ENCODE measurements around the gene RFFL.
A peak's percentile ranks its signal among the peaks of the same experiment; 100 is the strongest.
"Not testable (repeated sequence)": the region's sequence is repeated elsewhere in the genome, so short reads cannot be mapped to it uniquely, and the experiment has no call there.

Gene RFFL, protein sequence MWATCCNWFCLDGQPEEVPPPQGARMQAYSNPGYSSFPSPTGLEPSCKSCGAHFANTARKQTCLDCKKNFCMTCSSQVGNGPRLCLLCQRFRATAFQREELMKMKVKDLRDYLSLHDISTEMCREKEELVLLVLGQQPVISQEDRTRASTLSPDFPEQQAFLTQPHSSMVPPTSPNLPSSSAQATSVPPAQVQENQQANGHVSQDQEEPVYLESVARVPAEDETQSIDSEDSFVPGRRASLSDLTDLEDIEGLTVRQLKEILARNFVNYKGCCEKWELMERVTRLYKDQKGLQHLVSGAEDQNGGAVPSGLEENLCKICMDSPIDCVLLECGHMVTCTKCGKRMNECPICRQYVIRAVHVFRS
- 15.4 to 48.0 (median 28.7) reads per million in 18 experiments for total RNA-seq

DNA sequence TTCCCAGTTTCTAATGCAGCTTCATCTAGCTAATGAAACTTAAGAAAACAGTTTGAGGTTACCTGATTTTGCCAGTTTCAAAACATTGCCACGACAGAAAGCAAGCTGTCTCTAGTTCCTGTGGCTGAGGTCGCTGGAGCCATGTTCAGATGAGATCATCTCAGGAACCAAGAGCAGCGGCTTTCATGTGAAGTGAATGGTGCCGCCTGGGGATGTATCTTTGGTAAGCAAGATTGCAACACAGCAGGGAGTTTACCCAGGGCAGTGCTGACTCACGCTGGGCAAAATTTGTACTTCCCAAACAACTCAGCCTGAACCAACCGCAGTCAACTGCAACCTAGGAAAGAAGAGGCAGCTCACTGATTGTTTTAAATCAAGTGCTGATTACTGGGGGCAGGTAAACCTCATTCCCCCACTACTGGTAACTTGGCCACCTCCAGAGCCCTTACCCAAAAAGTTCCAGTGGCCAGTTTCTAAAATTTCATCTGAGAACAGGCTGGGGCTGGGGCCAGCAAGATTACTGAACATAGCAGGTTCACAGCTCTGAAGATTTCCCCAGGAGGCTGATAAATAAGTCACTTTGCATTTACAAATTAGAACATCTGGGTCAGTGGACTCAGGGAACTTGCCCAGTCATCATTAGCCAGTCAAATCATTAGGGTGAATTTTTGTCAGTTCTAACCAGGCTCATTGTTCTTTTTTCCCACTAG lies at the start of gene RFFL:
RFFL (minus strand) TSS at position 194 of the 710 bp plus-strand sequence. CDS start 37,154 bp downstream, outside the sequence.
- peak; percentile 97 to 98 for DNase-seq

DNA sequence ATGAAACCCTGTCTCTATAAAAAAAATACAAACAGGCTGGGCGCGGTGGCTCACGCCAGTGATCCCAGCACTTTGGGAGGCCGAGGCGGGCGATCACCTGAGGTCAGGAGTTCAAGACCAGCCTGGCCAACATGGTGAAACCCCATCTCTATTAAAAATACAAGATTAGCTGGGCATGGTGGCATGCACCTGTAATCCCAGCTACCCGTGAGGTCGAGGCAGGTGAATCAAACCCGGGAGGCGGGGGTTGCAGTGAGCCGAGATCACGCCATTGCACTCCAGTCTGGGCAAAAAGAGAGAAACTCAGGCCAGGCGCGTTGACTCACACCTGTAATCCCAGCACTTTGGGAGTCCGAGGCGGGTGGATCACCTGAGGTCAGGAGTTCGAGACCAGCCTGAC lies 47.3 kb upstream of the RFFL start:
- not testable (repeated sequence) for DNase-seq

DNA sequence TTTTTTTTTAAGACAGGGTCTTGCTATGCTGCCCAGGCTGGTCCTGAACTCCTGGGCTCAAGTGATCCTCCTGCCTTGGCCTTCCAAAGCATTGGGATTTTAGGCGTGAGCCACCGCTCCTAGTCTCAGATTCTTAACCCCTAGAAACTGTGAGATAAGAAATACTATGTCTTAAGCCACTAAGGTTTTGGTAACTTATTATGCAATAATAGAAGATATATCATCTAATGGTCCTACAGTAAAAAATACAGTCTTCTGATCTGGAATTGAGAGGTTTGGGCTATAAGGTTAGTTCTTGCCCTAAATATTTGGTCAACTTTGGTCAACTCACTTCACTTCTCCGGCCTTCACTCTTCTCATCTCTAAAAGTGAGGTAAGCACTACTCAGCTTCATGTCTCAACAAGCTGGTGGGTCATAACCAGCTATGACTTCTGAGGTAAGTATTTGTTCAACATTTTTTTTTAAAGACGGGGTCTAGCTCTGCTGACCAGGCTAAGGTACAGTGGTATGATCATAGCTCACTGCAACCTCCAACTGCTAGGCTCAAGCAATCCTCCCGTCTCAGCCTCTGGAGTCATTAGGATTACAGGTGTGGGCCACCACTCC lies 41.4 kb upstream of the RFFL start:
- DNase-seq: no peak

DNA sequence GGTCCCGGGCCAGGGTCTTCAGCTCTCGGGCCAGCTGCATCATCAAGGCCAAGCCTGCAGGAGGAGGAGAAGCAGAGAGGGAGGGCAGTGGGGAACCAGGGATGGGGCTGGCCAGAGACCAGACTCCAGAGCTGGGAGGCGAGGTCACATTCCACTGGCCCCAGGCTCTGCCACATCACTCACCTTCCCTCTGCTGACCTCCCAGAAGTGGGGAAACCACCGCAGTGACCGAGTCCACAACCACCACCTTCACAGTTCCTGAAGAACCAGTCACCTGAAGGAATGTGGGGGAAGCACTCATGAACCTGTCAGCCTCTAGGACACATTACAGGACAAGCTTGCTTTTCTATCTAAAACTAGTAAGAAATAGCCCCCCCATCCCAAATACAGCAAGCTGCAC lies 39.8 kb upstream of the RFFL start:
- DNase-seq: no peak

DNA sequence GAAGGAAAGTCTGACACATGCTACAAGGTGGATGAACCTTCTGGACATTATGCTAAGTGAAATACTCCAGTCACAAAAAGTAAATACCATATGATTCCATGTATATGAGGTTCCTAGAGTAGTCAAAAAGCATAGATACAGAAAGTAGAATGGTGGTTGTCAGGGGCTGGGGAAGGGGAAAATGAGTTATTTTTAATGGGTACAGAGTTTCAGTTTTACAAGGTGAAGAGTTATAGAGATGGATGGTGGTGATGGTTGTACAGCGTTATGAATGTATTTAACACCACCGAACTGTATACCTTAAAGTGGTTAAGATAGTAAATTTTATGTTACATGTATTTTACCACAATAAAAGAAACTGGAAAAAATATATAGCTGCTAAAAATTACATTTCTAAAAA lies 38.2 kb upstream of the RFFL start:
- no peak for DNase-seq

DNA sequence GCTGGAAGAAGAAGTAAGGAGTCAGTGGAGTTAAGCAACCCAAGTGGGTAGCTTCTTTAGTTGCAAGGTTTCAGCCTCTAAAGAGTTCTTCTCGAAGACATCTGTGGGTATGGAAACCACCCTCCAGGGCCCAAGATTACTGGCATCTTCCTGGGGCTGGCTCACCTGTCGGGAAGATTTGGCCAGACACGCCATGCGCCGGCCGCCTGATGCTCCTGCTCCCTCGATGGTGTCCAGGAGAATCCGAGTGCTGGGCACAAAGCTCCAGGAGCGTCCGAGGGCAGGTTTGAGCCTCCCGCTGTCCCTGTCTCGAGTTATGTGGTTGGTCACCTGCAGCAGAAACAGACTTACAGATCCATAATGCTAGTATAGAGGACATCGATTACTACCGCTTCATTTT lies 37.5 kb upstream of the RFFL start:
- no peak for DNase-seq

DNA sequence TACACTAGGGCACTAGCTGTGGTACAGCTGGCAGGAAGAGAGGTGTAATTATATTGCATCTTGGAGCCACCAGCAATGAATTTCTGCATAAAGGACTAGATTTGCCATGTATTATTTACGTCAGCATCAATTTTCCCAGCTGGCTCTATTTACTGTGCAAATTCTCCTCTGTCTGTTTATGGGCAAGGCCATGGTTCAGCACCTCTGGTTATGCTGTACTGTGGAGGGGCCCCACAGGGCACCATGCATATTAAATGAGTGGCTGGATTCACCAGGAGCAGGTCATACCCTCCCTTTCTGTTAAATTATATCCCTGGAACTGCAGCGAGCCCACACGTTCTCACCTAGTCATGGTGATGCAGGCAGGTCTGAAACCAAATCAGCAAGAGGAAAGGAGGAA lies 36.4 kb upstream of the RFFL start:
- DNase-seq: no peak

DNA sequence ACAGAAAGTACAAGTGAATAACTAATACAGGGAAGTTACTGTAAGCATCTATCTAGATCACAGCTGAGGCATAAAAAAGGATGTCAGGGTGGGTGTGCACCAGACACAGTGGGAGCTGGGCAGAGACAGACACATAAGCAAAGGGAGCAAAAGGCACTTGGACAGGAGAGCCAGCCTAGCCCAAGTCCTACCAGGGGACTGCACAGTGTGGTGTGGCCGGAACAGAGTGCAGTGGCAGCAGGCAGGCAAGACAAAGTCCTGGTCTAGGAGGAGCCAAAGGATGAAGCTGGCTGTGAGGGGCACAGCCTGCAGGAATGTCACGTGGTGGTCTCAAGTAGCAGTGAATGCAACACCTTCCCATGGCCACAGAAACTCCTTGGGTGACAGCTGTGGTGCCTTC lies 34.3 kb upstream of the RFFL start:
- peak in 1 of 2 donors; percentile 11 for DNase-seq

DNA sequence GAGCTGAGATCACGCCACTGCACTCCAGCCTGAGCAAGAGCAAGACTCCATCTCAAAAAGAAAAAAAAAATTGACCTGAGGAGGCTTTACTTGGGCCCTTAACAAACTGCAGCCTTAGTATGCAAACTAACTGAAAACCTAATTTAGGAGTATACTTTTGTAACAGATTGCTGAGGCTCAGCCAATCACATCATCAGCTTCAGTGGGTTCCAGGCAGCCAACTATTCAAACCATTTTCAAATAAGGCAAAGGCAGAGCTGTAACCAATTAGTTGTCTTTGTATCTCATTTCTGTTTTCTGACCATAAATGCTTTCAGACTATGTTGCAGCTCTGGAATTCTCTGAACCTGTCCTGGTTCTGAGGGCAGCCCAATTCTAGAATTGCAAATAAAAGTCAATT lies 32.2 kb upstream of the RFFL start:
- no peak for DNase-seq

DNA sequence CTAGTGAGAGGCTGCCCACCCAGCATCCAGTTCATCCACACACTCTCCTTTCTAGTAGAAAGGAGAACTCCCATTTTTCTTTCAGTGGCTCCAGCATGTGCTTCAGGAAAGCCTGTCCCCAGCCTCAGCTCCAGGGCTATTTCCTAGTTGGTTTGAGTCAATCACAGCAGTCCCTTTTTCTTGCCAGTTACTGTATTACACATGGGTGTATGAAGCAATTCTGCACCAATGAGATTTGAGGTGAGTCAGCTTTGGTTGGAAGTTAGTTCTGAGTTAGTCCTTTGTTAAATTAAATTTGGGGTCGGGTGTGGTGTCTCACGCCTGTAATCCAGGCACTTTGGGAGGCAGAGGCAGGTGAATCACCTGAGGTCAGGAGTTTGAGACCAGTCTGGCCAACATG lies 31.4 kb upstream of the RFFL start:
- DNase-seq: peak; percentile 41 to 66

DNA sequence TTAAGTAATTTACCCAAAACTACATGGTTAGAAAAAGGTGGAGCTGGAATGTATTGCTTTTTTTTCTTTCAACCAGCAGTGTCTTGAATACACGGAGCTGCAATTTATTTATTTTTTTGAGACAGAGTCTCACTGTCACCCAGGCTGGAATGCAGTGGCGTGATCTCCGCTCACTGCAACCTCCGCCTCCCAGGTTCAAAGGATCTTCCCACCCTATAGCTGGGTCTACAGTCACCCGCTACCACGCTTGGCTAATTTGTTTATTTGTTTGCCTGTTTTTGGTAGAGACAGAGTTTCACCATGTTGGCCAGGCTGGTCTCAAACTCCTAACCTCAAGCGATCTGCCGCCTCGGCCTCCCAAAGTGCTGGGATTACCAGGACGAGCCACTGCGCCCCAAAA lies 27.2 kb upstream of the RFFL start:
- not testable (repeated sequence) for DNase-seq

DNA sequence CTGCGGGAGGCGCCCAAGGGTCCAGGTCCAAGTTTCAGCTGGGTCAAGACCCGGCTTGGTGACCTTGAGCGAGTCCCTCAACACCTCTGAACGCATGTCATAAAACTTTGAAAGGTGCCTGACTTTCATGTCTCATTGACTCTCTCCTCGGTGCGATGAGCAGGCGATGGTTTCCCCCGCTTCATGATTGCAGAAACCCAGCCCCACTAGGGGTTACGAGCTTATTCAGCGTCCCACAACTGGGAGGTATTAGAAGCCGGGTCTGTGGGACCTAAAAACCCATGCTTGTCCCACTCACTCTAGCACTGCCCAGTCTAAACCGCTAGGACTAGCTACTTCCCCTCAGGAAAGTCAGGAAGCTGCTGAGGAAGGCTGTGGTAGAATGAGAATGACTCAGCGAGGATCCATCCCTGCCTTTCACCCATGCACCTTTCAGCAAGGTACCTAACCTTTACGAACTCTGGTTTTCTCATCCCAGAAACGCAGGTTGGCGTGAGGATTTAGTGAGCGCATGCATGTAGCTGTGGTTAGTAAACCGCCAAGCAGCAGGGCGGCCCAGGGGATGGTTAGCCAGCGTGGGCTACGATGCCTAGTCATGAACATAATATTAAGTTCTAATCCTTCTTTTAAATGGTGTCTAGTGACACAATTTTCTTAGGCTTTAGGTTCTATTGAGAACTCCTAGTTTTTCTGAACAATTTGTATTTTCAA lies 26.2 kb upstream of the RFFL start:
- DNase-seq: peak; percentile 62 to 73

DNA sequence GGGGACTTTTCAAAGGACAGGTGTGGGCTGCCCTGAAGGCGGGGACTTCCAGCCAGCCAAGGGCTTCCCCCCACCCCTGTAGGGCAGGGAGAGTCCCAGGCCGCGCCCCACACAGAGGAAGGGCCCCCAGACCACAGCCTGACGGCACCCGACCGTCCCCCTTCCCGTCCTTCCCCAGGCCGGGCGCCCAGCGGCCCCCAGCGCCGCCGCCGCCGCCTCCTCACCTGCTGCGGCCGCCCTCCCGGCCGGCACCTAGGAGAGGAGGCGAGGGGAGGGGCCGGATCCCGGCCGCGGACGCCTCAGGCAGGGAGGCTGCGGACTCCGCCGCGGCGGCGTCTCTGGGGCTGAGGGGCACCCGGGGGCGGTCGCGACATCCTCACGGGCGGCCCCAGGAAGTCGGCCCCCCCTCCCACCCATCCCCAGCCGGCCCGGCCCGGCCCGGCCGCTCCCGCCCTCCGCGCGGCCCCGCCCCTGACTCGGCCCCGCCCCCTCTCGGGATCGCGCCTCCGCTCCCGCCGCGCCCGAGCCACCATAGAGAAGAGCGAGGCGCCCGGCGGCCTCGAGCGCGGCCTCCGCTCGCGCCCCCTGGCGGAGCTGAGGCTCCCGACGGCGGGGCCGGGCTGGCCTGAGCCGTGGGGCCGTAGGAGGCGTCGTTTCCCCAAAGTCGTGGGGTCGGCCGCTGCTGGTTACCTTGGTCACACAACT lies 25.5 kb upstream of the RFFL start:
- peak; percentile 86 to 92 for DNase-seq

DNA sequence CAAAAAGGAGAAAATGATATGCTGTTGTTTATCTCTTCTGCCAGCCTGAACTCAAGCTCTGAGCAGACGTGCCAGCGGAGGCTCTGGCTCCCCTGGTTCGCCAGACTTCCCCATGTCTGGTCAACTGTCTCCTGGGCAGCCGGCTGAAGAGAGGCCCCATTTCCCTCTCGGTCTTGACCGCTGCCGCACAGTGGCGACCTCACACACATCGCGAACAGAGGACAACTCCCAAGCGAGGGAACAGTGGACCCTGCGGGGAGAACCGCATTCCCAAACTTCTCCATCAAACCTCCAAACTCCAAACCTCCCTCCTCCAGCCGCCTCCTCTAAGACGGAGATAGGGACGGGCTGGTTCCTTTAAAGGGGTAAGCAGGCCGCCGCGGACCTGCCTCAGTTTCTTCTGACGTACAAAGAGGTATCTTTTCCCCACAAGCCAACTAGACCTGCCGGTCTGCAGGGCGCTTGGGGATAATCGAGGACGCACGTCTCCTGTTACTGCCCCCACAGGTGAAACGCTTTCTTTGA lies 24.9 kb upstream of the RFFL start:
- DNase-seq: peak; percentile 48 to 61

DNA sequence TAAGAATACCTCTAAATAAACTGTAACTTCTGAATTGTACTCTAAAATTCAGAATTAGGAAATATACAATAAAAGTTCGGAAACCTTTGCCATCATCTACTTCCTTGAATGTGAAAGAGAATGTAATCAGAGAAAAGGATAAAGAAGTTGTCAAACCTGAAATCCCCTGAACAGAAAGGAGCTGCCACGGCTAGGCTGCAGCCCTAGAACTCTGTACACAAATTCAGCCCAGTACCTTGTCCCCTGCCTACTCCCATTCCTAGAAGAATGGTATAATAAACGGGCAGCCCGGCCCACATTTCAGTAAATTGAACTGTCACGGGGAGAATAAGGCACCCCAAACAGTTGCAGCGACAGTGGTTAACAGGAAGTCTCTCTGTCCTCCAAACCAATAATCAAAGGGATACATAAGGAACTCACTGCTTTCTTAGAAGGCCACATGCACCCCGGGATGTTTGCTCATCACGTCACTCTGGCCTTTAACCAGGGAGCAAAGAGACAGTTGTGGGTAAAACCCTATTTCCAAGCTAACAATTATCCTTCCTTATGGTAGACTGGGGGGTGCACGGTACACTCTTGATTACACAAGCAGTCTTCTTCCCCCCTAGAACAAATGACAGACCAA lies 24.3 kb upstream of the RFFL start:
- peak; percentile 64 to 68 for DNase-seq

DNA sequence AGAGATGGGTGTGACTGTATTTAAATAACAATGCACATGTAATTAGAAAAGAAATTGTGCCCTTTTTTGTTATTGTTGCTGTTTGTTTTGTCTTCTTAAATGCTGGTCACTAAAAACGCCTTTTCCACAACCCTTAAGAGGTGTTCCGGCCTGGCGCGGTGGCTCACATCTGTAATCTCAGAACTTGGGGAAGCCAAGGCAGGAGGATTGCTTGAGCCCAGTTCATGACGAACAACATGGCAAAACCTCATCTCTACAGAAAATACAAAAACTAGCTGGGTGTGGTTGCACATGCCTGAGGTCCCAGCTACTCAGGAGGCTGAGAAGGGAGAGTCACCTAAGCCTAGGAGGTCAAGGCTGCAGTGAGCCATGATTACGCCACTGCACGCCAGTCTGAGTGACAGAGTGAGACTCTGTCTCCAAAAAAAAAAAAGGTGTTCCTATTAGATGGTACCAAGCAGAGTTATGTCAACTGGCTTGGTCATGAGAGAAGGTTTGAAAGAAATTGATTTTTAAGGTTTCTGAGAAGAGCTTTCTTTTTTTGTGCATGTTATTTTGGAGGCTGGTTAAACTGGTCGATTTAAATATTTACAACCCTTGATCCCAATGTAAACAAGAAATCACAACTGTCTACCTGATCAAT lies 23.5 kb upstream of the RFFL start:
- no peak for DNase-seq

DNA sequence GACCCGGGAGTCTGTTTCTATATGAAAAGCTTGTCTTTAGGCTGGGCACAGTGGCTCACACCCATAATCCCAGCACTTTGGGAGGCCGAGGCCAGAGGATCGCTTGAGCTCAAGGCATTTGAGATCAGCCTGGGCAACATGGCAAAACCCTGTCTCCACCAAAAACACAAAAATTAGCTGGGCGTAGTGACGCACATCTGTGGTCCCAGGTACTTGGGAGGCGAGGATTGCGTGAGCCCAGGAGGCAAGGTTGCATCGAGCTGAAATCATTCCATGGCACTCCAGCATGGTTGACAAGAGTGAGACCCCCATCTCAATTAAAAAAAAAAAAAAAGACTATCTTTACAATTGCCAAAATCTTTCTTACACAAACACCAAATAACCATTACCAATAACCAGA lies 22.7 kb upstream of the RFFL start:
- no peak for DNase-seq

DNA sequence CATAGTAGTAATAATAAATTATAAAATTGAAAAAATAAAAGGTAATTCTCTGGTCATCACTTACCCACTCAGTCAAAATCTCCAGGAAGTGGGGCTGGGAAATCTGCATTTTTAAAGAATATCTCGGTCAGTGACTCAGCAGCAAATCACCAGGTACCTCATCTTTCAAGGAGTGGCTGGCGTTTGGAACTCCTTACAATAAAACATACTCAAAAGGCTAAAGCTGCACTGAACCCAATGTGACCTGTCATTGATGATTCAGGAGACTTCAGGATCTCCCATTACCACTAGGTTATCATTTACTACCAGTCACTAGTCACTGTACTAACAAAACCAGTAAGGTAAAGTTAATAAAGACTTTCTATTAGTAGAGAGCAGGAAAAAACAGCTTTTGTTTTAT lies 21.5 kb upstream of the RFFL start:
- no peak for DNase-seq

DNA sequence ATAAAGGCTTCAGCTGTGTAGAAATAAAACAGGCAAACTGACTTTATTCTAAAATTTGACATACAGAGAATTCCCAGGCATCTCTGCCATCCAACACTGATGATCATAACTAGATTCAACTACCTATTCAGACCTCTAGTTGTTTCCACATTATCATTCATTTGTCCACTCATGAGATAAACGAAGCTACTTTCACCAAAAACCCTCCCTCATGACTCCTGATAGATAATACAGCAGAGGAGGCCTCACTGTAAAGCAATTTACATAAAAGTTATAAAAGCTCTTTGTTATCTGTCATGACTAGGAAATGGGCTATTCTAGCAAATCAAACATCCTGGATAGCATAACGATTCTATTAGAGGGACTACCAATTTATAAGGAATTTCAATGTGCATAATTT lies 19.6 kb upstream of the RFFL start:
- DNase-seq: no peak

DNA sequence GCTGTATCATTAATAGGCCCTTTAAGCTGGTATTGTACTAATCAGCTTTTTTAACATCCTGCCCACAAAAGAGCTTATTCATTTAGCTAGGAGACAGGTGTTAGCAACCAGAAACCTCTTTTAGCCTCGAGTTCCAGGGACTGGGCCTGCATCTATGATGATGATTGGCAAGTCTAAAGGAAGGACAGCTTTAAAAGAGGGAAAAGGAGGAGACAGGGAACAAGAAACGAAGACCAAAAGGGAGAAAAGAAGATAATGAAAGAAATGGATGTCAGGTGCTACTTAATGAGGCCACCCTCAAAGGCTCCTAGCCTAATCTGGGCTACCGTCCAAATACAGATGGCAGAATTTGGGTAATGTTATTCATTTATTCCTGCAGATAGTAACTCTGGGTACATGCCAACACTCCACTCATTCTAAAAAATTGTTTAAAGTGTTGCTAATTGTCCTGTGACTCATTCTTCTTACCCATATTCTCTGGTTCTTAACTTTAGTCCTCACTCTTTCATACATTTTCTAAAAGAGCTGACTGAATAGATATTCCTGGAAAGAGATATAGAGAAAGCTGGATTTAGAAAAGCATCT lies 18.7 kb upstream of the RFFL start:
- DNase-seq: no peak

DNA sequence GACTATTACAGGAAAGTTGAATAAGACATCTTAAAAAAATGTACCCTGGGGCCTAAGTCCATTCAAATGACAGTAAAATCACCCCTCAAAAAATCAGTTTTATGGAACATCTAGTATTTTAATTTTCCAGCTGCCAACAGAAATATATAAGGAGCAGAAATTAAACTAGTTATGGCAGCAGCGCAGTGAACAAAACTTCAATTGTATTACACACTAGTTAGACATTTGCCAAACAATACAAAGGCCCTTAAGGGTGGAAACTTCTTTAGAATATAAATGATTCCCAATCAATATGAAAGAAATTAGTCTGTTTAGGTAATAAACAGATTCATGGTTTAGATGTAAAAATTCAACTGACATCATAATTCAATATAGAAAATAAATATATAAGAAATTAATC lies 18.1 kb upstream of the RFFL start:
- no peak for DNase-seq
